K562 (cell line): ENCODE measurements around the gene NUP210. TPM values are rescaled to one million over a fixed set of nuclear protein-coding genes. Genes with fewer than 3 reads are reported as not detected.

Experiments used
- AFF1 ChIP-seq, 2 experiments: fragments of 450-650 bp; IDR thresholded peaks; 2 replicates each; pipeline ENCODE4 v1.6.1; 2018; ENCODE audit warnings: mild to moderate bottlenecking in 2 of 2, low read depth in 1 of 2; ENCODE audit not compliant: partially characterized antibody in 2 of 2
- BCLAF1 ChIP-seq, 2 experiments: fragments of 450-650 bp in 1 of 2; IDR thresholded peaks; 2 replicates each; pipeline ENCODE4 v1.6.1; 2011 to 2017; ENCODE audit warnings: low read depth in 2 of 2, antibody characterized with exemption in 1 of 2, borderline replicate concordance in 1 of 2, low read length in 1 of 2, mild to moderate bottlenecking in 1 of 2, mixed read lengths in 1 of 2; ENCODE audit not compliant: control insufficient read depth in 1 of 2
- CGGBP1 ChIP-seq: fragments of 250-450 bp; sonication (Bioruptor Pico); IDR thresholded peaks from 2 replicates; pipeline ENCODE4 v1.9.0; 2021; ENCODE audit warnings: mild to moderate bottlenecking
- ELK1 ChIP-seq: sonication (generic); formaldehyde crosslinking; IDR thresholded peaks from 2 replicates; pipeline ENCODE4 v1.8.1; 2022; ENCODE audit warnings: missing genetic modification reagents
- GTF2A2 ChIP-seq: IDR thresholded peaks from 2 replicates; pipeline ENCODE4 v1.6.1; 2016; ENCODE audit warnings: mild to moderate bottlenecking, missing genetic modification characterization, missing compliant biosample characterization
- GTF2F1 ChIP-seq: IDR thresholded peaks from 2 replicates; pipeline ENCODE4 v1.6.1; 2011; ENCODE audit warnings: low read depth, low read length, improper control_type of control experiment
- HEY1 ChIP-seq: fragments of 250-450 bp; sonication (Bioruptor Pico); IDR thresholded peaks from 2 replicates; pipeline ENCODE4 v1.5.0; 2020; ENCODE audit warnings: mild to moderate bottlenecking, moderate library complexity, borderline replicate concordance
- MAFK ChIP-seq: IDR thresholded peaks from 2 replicates; pipeline ENCODE4 v1.6.1; 2011; ENCODE audit warnings: low read length, improper control_type of control experiment
- TAL1 ChIP-seq: fragments of 450-650 bp; IDR thresholded peaks from 2 replicates; pipeline ENCODE4 v1.6.1; 2016; ENCODE audit warnings: mild to moderate bottlenecking
- ZBTB8A ChIP-seq: fragments of 450-650 bp; IDR thresholded peaks from 2 replicates; pipeline ENCODE4 v1.6.1; 2018; ENCODE audit warnings: mild to moderate bottlenecking, moderate library complexity; ENCODE audit not compliant: partially characterized antibody
- ZKSCAN8 ChIP-seq: fragments of 200-800 bp; sonication (Bioruptor generic); IDR thresholded peaks from 2 replicates; pipeline ENCODE4 v1.6.1; 2016; ENCODE audit warnings: missing genetic modification characterization, missing compliant biosample characterization
- ZMIZ1 ChIP-seq, 2 experiments: fragments of 150-350 bp in 1 of 2; IDR thresholded peaks; 2 replicates each; pipeline ENCODE4 v1.6.1; 2012 to 2016; ENCODE audit warnings: low read depth in 2 of 2, low read length in 2 of 2, mild to moderate bottlenecking in 1 of 2, moderate library complexity in 1 of 2
- polyA plus RNA-seq, 8 experiments: library from polyadenylated mRNA; depleted of rRNA in 4 of 8; stranded (reverse) in 5 of 8; unstranded in 3 of 8; fragments of >200 nt; fragmentation: Nextera tagmentation in 2 of 8; fragmentation: Illumina TruSeq in 1 of 8; extraction: Ambion mirVana in 2 of 8; extraction: Trizol in 1 of 8; gene quantifications; 2 replicates each; pipeline versions ENCODE4 v1.2.1 to v1.2.3, GENCODE V29; 2011 to 2014; ENCODE audit warnings: inconsistent platforms in 1 of 8, missing spikeins in 1 of 8
- total RNA-seq, 7 experiments: library from RNA; depleted of rRNA in 6 of 7; stranded (reverse); fragments of >200 nt in 6 of 7; fragmentation: Illumina TruSeq in 2 of 7; extraction: Trizol in 2 of 7; gene quantifications; 2 replicates each; pipeline versions ENCODE4 v1.2.1 to v1.2.3, GENCODE V29; 2011 to 2021; ENCODE audit warnings: low replicate concordance in 1 of 7

NUP210 gene
- total and polyA plus RNA-seq, 9 of the 15 experiments (the other 6 are each of a cell fraction or from before 2014, with no cell fraction given) = 1.2 to 138 (median 44.0) TPM

- TF ChIP-seq CGGBP1 (no peak), GTF2A2 (tag) (no peak), ZMIZ1 (IDR thresholded peaks at IDR 0.05; ENCODE audit: low read depth in 2 of 2, low read length in 2 of 2) (no peak), TAL1 (no peak), AFF1 (IDR thresholded peaks at IDR 0.05; ENCODE audit: low read depth in 1 of 2, partially characterized antibody in 2 of 2) (no peak), ELK1 (no peak), ZKSCAN8 (CRISPR knock-in tag) (no peak), BCLAF1 (IDR thresholded peaks at IDR 0.05; ENCODE audit: borderline replicate concordance in 1 of 2, control insufficient read depth in 1 of 2, low read depth in 2 of 2, low read length in 1 of 2) (no peak), MAFK (no peak), GTF2F1 (no peak), HEY1 (CRISPR knock-in tag) (no peak), ZBTB8A (no peak)
These were observed 142.1 kb downstream of the NUP210 start (continued) for GRCh38 chr3:13277860-13278531.
